A673 (cell line): ENCODE measurements around the gene IYD. TPM values are rescaled to one million over a fixed set of nuclear protein-coding genes. Genes with fewer than 3 reads are reported as not detected.

Experiments
- BruUV-seq: library from RNA; stranded (reverse); fragments of 400-500 nt; replicated peaks from 2 replicates; lab custom pipeline; 2021; lab: Mats Ljungman, UMichigan
- CTCF ChIA-PET: fragments of 300-600 bp; sonication (Branson Sonifier 250); formaldehyde crosslinking; loops from one replicate; lab custom pipeline; 2022; ENCODE audit warnings: antibody characterized with exemption; lab: Charles Lee
- POLR2A ChIA-PET: fragments of 300-600 bp; sonication (Branson Sonifier 250); formaldehyde crosslinking; loops from one replicate; lab custom pipeline; 2022; ENCODE audit warnings: antibody characterized with exemption; ENCODE audit not compliant: low non-redundant PET; lab: Charles Lee
- DNase-seq: peaks from one replicate; pipeline ENCODE4 v3.0.0-alpha.2; 2015; ENCODE audit warnings: low spot score
- H3K27ac ChIP-seq: fragments of 200-600 bp; sonication (generic); 2 replicates; pipeline ENCODE4 v1.5.1; 2016; ENCODE audit warnings: mixed run types, low read depth, mild to moderate bottlenecking, mixed read lengths, antibody characterized with exemption, low read length; ENCODE audit not compliant: poor library complexity, severe bottlenecking
- H3K27me3 ChIP-seq: fragments of 200-600 bp; sonication (generic); replicated peaks from 2 replicates; pipeline ENCODE4 v1.6.1; 2017; ENCODE audit warnings: mixed run types, low read depth, mild to moderate bottlenecking, mixed read lengths, antibody characterized with exemption, low read length; ENCODE audit not compliant: insufficient read depth, poor library complexity
- H3K36me3 ChIP-seq: fragments of 200-600 bp; sonication (generic); 2 replicates; pipeline ENCODE4 v1.6.1; 2016; ENCODE audit warnings: mixed run types, mild to moderate bottlenecking, mixed read lengths, antibody characterized with exemption, low read length; ENCODE audit not compliant: insufficient read depth, poor library complexity, severe bottlenecking
- H3K4me1 ChIP-seq: fragments of 200-600 bp; sonication (generic); 2 replicates; pipeline ENCODE4 v1.6.1; 2017; ENCODE audit warnings: mixed run types, mild to moderate bottlenecking, mixed read lengths, antibody characterized with exemption, low read length; ENCODE audit not compliant: insufficient read depth, poor library complexity, severe bottlenecking
- H3K4me3 ChIP-seq: fragments of 200-600 bp; sonication (generic); 2 replicates; pipeline ENCODE4 v1.5.1; 2016; ENCODE audit warnings: low read depth, mixed run types, mild to moderate bottlenecking, mixed read lengths, low read length; ENCODE audit not compliant: poor library complexity, severe bottlenecking
- H3K9me3 ChIP-seq: fragments of 200-600 bp; sonication (generic); 2 replicates; pipeline ENCODE4 v1.6.1; 2016; ENCODE audit warnings: mixed run types, low read depth, mild to moderate bottlenecking, mixed read lengths, antibody characterized with exemption, low read length; ENCODE audit not compliant: poor library complexity, severe bottlenecking
- EZH2 ChIP-seq: fragments of 200-600 bp; sonication (generic); IDR thresholded peaks from 2 replicates; pipeline ENCODE4 v1.6.1; 2017; ENCODE audit warnings: borderline replicate concordance, low read depth, mild to moderate bottlenecking, mixed read lengths, antibody characterized with exemption, low read length; ENCODE audit not compliant: poor library complexity, severe bottlenecking
- intact Hi-C: fragments of 100-400 bp; cut with micrococcal nuclease; formaldehyde crosslinking; loops from one replicate; pipeline ENCODE4 v1.10.0; 2022; ENCODE audit not compliant: unreplicated experiment
- total RNA-seq: library from RNA; stranded (reverse); gene quantifications from 2 replicates; pipeline ENCODE4 v1.2.3, GENCODE V29; 2021
- TF ChIP-seq, protein P1 (sequence below): fragments of 300-800, 200-600 bp; sonication (generic); conservative IDR thresholded peaks from 2 replicates; pipeline ENCODE4 v1.5.1; 2017; ENCODE audit warnings: low read depth, mild to moderate bottlenecking, antibody characterized with exemption, low read length, moderate library complexity, mixed read lengths

IYD gene
- total RNA-seq, 1 experiment from 2014 or later = not detected

DNA sequence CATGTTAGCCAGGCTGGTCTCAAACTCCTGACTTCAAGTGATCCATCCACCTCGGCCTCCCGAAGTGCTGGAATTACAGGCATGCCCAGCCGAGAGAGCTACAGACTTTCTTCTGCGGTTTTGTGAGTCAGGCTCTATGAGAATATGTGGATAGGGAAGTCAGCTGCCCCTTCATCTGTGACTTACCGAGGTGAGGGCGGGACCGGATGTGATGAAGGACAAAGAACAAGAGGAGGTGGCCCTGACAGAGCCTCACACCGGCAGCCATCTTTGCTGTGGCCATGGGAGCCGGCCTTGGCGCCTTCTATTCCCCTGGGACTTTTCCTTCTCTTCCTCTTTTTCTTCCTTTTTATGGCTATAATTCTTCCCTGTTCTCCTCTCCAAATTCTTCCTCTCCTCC, 67.0 kb downstream of the IYD start:
- intact Hi-C loops = no loop called here
- TF ChIP-seq, protein P1, sequence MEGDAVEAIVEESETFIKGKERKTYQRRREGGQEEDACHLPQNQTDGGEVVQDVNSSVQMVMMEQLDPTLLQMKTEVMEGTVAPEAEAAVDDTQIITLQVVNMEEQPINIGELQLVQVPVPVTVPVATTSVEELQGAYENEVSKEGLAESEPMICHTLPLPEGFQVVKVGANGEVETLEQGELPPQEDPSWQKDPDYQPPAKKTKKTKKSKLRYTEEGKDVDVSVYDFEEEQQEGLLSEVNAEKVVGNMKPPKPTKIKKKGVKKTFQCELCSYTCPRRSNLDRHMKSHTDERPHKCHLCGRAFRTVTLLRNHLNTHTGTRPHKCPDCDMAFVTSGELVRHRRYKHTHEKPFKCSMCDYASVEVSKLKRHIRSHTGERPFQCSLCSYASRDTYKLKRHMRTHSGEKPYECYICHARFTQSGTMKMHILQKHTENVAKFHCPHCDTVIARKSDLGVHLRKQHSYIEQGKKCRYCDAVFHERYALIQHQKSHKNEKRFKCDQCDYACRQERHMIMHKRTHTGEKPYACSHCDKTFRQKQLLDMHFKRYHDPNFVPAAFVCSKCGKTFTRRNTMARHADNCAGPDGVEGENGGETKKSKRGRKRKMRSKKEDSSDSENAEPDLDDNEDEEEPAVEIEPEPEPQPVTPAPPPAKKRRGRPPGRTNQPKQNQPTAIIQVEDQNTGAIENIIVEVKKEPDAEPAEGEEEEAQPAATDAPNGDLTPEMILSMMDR = no peak
- TF ChIP-seq EZH2 = no peak
- ChIA-PET POLR2A (no interaction called here), CTCF (no interaction called here)
- Histone ChIP-seq H3K27me3 (no peaks in the 10 kb centered on the region), H3K36me3 (no peaks in the 10 kb centered on the region), H3K4me3 (no peak overlapping the region), H3K4me1 (no peaks in the 10 kb centered on the region), H3K9me3 (no peaks in the 10 kb centered on the region), H3K27ac (no peak overlapping the region)
- BruUV-seq = no TSS peak
- no peak for DNase-seq

DNA sequence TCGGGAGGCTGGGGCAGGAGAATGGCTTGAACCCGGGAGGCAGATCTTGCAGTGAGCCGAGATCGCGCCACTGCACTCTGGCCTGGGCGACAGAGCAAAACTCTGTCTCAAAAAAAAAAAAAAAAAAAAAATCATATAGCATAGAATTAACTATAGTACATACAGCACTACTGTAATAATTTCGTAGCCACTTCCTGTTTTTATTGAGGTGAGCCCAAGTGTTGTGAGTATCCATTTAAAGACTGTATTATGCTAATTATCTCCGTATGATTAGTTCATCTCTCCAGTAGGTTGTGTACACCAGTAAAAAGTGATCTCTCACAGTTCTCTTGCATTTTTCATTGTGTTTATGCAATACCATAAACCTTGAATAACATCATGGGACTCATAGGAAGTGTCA, 70.6 kb downstream of the IYD start:
- no peak for DNase-seq
- TF ChIP-seq EZH2 = no peak
- TF ChIP-seq, protein P1 = no peak
- Histone ChIP-seq H3K36me3 (no peaks in the 10 kb centered on the region), H3K27ac (no peak overlapping the region), H3K4me3 (no peak overlapping the region), H3K9me3 (no peaks in the 10 kb centered on the region), H3K27me3 (no peaks in the 10 kb centered on the region), H3K4me1 (no peaks in the 10 kb centered on the region)
- no TSS peak for BruUV-seq
- ChIA-PET CTCF (no interaction called here), POLR2A (no interaction called here)
- intact Hi-C loops = no loop called here

DNA sequence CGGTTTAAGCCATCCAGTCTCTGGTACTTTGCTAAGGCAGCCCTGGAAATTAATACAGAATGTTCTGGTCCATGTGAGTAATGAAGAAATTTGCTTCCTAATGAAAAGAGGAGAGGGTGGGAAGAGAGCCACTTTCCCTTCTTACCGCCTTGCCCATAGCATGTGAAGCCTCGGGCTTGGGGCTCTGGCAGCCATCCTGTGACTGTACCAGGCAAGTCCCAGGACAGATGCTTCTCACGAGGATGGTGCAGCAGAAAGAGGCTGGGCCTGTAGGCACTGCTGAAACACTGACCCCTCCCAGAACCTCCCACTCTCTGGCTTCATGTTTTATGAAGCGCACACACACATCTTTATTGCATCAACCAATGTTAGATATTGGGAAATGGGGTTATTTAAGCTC, 74.8 kb downstream of the IYD start:
- intact Hi-C loops = no loop called here
- Histone ChIP-seq H3K27me3 (no peaks in the 10 kb centered on the region), H3K27ac (no peak overlapping the region), H3K4me1 (no peaks in the 10 kb centered on the region), H3K9me3 (no peaks in the 10 kb centered on the region), H3K4me3 (no peak overlapping the region), H3K36me3 (no peaks in the 10 kb centered on the region)
- ChIA-PET POLR2A (interaction anchor here (0.9 kb wide), 1 partner anchor 422 kb away, joined by 3 read pairs; no protein-coding TSS in a partner anchor), CTCF (no interaction called here)
- BruUV-seq = no TSS peak
- TF ChIP-seq, protein P1 = no peak
- TF ChIP-seq EZH2 = no peak
- no peak for DNase-seq
